Midbrain (tissue), 1 donor: ENCODE results near the gene HSD11B2.
A peak's percentile ranks its signal among the peaks of the same experiment; 100 is the strongest.
"Not testable (repeated sequence)": the region's sequence is repeated elsewhere in the genome, so short reads cannot be mapped to it uniquely, and the experiment has no call there.

Source experiments
- DNase-seq: peaks from one replicate; lab custom pipeline; 2025; lab: John Stamatoyannopoulos, UW

Gene HSD11B2

DNA sequence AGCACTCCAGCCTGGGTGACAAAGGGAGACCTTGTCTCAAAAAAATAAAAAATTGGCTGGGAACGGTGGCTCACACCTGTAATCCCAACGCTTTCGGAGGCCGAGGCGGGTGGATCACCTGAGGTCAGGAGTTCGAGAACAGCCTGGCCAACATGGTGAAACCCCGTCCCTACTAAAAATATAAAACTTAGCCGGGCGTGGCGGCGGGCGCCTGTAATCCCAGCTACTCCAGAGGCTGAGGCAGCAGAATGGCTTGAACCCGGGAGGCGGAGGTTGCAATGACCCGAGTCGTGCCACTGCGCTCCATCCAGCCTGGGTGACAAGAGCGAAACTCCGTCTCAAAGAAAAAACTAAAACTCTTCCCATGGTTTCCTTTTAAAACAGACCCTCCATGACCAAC is 15.5 kb upstream of the HSD11B2 start:
- not testable (repeated sequence) for DNase-seq

DNA sequence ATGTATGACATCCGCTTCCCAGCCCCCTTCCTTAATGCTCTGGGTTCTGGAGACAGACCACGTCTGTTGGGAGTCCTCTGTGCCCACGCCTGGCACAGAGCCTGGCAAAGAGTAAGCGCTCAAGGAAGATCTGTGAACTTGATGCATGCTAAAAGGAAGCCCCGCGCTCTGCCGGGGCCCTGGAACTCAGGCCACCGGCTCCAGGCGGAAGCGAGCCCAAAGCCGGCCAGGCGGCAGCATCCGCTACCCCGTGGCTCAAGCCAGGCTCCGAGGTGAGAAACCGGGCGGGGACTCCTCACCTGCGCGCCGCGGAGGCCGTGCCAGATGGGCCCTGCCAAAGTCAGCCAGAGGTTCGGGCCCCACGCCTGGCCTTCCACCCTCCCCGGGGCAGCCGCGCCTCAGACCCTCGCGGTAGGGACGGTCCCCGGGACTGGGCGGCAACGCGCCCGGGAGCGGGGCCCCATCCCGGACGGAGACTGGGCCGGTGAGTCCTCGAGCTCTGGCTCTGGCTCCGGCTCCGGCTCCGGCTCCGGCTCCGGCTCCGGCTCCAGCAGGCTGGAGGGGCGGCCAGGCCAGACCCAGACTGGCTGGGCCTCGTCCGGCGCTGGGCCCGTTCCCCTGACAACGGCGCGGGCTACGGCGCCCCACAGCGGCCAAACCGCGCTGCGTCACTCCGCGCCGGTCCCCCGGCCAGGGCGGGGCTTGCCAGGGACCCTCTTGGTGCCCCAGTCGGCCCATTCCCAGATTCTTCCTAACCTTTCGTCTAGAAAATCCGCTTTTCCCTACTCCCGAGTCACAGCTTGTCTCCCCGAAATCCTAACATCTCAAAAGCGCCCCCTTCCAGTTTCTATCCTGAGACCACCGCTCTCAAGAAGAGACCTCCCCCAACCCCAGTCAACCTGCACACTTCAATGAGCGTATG is 14.8 kb upstream of the HSD11B2 start, which contains the start of gene ZDHHC1:
Gene ZDHHC1 (minus strand): TSS at position 606 of the 922 bp plus-strand sequence. CDS start 8,702 bp downstream, outside the sequence.
- peak; percentile 76 for DNase-seq

DNA sequence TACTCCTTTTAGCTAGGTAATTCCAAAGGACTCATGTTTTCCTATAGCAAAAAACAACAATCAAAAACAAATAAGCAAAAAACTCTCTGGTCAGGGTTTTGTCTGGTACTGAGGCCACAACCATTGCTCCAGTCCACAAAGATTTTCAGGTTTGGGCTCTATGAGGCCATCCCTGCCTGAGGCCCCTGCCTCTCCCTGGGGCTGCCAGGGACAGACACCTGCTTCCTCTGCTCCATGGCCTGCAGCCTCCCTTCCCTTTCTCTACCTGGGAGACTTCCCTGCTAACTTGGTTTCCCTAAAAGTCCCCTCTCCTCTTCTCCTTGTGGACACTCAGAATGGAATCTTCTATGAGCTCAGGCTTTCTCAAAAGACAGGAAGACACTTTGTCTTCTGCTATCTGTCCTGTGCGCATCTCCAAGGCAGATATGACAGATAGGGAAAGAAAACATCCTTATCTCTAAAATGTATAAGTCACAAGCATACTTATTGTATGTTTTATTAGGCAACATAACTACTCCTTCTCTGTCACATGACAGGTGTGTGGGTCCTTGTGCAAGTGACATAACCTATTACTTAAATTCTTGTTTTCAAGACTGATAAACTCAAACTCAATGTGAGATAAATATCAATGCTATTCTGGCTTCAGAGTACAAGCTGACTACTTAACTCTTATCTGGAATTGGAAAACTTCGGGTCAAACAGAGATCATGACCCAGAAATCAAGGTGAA is 13.4 kb upstream of the HSD11B2 start:
- DNase-seq = no peak

DNA sequence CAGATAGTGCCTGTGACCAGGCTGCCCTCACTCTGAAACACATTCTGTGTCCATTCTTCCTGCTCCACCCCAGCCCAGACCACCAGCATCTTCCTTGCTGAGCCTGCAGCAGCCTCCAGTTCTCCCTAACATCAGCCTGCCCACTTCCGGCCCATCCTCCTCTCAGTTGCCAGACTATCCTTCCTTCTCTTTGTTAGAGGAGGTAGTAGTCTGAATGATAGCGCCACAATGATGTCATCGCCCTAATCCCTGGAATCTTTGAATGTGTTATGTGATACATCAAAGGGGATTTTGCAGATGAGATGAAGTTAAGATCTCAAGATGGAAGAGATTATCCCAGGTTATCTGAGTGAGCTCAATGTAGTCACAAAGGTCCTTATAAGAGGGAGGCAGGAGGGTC is 11.4 kb upstream of the HSD11B2 start:
- no peak for DNase-seq

DNA sequence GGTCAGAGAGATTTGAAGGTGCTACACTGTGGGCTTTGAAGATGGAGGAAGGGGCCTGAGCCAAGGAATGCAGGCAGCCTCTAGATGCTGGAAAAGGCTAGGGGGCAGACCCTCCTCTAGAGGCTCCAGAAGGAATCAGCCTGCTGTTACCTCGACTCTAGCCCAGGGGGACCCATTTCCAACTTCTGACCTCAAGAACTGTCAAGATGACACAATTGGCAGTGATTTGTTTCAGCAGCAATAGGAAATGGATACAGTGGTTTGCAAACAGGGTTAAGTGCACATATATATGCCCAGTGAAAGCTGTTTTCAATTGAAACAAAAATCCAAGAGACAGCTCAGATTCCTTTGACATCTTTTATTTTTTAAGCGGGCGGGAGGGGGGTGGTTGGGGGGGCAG is 11.0 kb upstream of the HSD11B2 start:
- no peak for DNase-seq

DNA sequence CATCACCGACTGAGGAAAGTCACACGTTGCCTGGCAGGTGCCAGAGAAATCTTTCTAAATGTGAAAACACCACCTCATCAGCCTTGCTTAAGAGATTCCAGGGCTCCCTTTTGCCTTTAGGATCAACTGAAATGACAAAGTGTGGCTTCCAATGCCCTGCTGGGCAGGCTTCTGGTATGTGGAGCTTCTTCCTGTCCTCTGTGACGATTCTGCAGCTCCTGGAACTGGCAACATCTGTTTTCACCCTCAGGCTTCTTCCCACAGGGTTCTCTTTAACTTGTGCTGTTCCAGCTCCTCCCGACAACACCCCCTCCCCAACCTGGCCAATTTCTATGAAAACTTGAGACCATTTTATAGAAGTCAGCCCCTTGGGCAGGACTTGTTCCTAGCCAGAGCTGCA is 9.9 kb upstream of the HSD11B2 start:
- no peak for DNase-seq

DNA sequence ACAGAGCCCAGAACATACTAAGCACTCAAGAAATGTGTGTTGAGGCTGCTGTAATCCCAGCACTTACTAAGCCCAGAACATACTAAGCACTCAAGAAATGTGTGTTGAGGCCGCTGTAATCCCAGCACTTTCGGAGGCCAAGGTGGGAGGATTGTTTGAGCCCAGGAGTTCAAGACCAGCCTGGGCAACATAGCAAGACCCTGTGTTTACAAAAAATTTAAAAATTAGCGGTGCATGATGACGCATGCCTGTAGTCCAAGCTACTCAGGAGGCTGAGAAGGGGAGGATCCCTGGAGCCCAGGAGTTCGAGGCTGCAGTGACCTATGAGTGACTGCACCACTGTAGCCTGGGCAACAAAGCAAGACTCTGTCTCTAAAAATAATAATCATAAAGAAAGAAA is 7.9 kb upstream of the HSD11B2 start:
- DNase-seq = no peak

DNA sequence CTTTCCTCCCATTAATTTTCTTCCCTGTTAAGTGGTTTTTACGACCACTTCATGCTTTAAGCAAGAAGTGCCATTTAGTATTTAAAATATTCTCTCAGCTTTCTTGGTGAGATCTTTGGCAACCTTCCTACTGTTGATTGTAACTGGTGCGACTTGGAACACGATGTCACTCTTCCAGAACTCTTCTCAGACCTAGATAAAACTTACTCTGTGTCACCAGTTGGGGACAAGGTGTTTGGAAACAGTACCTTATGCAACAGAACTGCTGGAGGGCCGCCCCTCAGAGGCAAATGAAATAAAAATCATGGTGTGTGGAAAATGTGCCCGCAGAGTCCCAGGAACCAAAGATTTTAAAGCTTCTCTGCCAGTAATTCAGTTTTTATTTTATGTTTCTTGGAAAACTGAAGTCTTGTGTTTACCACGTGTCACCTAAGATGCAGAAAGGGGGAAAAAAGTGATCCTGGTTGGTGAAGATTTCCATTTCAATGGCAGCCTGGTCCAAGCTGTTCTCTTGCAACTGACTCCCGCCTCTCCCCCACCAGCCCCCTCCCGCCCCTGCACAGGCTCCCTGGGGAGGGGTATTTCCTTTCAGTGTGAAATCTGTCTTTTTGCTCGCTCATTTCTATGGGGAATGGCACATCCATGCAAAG is 7.2 kb upstream of the HSD11B2 start:
- no peak for DNase-seq

DNA sequence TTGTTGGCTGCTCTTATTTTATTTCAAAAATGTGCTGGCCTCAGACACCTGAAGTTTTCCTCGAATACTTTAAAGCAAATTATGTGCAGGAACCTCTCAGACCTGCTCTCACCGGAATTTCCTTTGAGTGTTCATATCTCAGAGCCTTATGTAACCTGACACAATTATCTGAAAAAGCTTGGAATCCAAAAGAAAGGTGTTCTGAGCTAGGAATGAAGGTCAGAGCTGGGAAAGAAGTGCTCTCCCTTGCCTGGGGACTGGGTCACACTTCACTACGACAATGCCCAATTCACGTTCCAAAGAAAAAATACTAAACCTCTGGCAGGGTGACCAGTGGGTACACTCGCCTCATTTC is 6.7 kb upstream of the HSD11B2 start:
- no peak for DNase-seq

DNA sequence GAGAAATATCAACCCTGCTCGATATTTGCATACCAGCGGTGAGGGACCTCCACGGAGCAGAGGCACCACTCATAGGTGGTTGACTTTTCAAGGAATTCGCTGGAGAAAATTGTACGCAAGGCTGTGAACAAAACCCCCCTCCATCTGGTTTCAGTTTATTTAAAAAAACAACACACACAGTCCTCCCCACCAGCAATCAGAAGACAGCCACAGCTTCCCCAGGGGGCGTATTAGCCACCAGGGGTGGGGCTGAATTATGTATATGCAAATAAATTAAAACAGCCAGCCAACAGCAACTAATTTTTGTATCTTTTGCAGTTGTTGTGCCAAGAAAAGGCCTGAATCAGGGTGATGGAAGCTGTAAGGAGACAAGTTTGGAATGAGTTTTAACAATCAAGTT is 5.9 kb upstream of the HSD11B2 start:
- DNase-seq = no peak

DNA sequence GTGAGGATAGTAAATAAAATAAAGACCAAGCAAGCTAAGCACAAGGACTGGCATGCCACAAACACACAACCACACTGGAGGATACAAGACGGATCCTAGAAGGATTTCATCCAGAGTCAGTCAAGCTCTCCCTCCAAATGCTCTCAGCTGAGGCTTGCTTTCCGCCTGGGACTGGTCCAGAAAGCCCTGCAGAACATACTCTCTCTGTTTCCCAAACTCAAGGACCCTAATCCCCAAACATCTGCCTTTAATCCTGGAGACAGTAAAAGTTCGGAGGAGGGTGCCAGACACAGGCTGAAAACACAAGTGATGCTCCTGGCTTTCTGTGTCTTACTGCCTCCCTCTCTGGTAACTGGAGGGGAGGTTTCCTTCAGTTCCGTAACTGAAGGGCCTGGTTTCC is 5.3 kb upstream of the HSD11B2 start:
- DNase-seq = no peak

DNA sequence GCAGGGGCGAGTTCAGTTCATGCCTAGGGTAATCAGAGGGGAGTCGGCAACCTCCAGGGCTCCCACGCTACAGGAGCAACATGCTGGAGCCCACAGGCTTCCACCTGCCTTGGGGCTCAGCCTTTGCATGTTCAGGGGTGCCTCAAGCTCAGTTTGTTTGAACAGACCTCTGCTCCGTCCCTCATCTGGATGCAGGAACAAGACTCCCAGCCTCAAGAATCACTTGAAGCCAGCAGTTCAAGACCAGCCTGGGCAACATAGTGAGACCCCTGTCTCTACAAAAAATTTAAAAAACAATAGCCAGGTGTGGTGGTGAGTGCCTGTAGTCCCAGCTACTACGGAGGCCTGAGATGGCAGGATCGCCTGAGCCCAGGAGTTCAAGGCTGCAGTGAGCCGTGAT is 4.9 kb upstream of the HSD11B2 start:
- DNase-seq = no peak

DNA sequence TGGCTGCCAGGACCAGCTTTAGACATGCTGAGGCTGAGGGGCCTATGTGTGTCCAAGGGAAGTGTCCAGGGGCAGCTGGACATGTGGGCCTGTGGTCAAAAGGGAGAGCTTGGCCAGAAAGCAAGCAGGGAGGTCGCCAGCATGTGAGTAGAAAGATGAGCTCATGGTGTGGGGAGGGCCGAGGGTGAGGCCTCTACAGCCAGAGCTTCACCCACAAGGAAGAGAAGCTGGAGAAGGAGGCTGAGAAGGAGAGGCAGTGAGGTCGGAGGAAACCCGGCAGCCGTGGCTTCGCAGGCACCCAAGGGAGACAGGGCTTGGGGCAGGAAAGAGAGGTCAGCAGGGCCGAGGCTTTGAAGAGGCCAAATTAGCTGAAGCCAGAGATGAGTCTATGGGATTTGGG is 4.0 kb upstream of the HSD11B2 start:
- no peak for DNase-seq

DNA sequence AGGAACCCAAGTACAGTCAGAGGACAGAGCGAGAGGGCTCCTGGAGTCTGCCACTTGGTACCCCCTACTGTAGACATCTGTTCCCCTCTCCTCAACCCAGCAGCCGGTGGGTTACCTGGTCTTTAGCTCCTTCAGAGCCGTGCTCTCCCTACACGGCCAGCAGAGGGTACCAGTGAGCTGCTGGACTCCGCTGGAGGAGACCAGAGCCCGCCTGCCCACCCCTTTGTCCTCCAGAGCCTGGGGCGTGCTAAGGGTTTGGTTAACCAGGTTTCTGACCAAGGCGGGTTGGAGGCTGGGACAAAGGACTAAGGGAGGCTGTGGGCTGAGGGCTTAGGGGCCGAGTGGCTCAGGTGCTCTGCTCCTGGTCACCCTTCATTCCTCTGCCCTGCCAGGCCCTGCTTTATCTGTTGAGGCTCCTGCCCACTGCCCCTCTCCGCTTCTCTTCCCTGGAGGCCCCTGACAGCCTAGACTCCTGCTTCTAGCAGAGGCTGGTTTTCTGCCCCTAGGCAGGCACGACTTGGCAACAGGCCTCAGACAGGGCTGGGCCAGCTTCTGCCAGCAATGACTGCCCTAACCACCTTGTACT is 2.7 kb upstream of the HSD11B2 start:
- DNase-seq = peak; percentile 49

DNA sequence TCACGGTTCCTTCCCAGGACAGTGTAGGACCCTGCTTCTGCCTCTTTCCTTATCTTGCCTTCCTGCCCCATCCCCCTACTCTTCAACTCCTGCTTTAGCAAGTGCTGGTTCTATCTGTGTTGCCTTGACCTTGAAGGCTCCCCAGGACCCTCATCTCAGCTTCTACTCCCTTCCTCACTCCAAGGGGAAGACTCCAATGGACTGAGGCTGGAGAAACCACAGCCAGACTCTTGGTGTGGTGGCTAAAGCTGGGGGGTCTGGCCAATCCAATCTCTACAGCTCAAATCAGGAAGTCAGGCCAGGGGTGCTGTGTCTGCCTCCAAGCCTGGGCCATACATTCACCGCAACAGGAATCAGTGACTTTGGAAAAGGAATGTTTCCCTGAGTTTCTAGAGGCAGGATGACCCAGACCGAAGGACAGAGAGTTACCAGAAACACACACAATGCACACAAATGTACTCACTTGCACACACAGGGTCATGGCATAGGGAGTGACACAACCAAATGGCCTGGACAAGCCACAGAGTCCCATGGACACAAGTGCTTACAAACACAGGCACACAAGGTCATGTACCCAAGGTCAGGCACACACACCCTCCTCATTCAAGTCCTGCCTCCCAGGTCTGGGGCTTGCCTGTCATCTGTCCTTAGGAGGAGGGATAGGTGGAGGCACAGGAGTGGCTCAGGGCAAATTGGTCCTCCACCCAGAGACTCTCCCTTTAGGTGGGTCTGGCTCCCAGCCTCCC is 1.7 kb upstream of the HSD11B2 start:
- no peak for DNase-seq

DNA sequence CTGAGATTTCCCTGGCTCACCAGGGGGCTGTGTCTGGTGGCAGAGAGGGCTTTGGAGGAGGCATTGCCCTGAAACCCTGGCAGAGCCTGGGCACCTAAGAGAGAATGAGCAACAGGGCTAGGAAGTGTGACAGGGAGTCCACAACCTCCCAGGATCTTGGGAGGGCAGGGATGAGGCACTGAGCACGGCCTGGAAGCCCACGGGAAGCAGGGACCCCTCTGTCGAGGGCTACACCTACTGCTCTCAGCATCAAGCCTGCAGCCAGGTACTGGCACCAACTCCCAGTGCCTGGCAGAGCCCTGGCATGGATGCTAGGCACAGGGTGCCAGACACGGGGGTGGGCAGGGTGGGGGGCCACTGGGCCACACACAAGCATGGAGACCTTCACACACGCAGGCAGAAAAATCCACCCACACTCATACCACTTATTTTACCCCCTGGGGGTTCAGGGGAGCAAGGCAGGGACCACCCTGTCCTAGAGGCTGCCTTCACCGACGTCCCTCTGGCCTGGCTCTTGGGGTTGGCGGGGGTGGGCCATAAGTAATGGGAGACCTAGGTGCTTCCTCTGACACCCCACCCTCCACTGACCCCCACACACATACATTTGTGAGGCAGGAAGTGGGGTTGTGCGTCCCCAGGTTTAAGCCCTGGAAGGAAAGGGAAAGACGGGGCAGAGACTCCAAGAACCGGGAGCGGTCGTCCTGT is 970 bp upstream of the HSD11B2 start:
- DNase-seq = no peak

DNA sequence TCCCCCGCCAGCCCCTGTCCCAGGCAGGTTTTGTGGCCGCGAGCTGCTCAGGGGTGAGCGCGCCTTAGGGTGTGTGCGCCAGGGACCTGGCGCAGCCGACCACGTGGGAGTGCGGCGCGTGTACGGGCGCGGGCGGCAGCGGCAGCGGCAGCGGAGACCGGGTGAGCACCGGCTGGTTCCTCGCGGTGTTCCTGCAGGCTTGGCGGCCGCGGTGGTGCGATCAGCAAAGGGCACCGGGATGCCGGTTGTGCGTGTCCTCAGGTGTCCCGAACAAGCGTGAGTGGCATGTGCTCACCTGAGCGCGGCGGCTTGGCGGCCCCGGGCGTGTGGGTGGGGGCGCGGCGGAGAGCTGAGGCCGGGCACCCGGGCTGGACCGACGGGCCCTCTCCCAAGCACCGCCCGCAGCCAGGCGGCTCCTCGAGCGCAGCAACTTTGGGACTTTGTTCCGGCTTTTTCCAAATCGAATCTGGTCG is 381 bp upstream of the HSD11B2 start:
- no peak for DNase-seq

DNA sequence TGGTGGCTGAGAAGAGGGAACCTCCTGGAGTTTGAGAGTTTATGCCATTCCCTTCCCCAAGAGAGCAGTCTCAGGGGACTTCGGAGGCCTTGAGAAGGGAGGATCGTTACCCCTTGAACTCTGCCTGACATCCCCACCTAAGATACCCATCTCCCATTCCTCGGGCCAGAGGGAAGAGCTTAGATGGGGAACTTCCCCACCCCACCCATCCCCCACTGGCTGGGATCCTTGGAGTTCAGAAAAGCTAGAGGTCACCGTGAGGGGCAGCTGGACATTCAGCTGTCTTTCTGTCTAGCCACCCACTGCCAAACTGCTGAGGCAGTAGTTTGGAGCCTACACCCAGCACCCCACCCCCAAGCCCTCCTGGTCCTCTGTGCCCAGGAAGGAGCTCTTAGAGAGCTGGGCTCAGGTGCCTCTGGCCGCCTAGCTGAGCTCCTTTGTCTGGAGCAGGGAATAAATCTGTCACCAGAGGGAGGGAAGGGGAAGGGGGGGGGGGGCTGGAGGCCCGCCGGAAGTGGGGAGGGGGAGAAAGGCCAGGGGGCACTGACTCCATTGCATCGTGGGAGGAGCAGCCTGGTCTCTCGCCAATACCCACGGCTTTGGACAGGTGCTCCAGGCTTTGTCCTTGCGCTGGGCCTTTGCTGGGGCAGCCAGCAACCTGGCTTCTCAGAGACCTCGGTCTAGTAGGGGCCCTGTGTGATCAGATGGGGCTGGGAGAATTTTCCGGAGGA is 1.0 kb downstream of the HSD11B2 start:
- DNase-seq = no peak

DNA sequence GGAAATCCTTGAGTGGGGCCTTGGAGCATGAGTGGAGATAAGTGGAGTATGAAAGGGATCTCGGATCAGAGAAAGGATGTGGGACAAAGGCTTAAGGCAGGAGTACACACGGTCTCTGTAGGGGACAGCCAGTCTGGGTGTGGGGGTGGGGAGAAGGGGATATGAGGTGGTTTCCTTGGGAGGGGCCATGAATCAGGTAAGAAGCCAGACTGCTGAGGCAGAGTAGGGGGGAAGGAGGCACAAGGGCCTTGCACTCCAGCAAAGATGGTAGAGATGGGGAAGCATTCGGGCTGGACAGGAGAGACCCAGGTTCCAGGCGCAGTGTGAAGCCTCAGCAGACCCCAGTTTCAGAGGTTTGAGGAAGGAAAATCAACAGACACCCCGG is 1.6 kb downstream of the HSD11B2 start:
- DNase-seq = no peak

DNA sequence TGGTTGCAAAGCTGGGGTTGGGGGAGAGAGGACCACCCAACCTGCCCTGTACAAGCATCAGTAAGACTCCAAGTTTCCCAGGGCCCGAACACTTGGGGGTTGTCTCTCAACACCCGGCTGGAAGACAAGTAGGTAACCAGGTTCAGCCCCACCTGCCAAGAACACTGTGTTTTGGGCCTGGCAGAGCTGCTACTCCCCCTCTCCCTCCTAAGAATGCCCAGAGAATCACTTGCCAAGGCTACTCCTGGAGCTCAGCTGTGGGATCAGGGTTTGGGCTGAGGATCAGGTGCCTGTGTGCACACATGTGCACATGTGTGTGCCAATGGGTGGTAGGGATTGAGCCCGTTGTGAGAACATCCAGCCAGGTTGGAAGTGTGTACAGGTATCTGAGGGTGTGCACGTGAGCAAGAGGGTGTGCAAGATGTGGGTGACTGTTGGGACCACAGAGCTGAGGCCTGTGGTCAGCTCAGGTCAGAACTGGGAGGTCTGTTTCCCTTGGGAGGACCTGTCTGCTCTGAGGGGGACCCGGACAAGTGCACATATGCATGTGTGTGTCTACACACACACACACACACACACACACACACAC is 2.3 kb downstream of the HSD11B2 start:
- no peak for DNase-seq
